HG03095 (cell line): ENCODE measurements around the gene PCDHA7.
"Not testable (repeated sequence)": the region's sequence is repeated elsewhere in the genome, so short reads cannot be mapped to it uniquely, and the experiment has no call there.

Experiments used
- ATAC-seq: cut with Tn5 transposase; IDR thresholded peaks from one replicate; pipeline ENCODE4 v1.9.1; 2021; ENCODE audit warnings: moderate library complexity; ENCODE audit not compliant: unreplicated experiment

PCDHA7 gene

GRCh38 chr5:140833993-140834392 is at the start of gene PCDHA7:
Gene PCDHA7 (plus strand): TSS chr5:140834269. CDS start chr5:140834384, 115 bp downstream.
- no peak for ATAC-seq

- ATAC-seq, result no peak
These were observed 48.0 kb upstream of the PCDHA7 start, which contains the start of gene PCDHA1 for GRCh38 chr5:140785905-140786686. Gene PCDHA1 (plus strand): TSS chr5:140786140.

- ATAC-seq, result not testable (repeated sequence)
These were observed 46.6 kb upstream of the PCDHA7 start for GRCh38 chr5:140787422-140787821.

DNA sequence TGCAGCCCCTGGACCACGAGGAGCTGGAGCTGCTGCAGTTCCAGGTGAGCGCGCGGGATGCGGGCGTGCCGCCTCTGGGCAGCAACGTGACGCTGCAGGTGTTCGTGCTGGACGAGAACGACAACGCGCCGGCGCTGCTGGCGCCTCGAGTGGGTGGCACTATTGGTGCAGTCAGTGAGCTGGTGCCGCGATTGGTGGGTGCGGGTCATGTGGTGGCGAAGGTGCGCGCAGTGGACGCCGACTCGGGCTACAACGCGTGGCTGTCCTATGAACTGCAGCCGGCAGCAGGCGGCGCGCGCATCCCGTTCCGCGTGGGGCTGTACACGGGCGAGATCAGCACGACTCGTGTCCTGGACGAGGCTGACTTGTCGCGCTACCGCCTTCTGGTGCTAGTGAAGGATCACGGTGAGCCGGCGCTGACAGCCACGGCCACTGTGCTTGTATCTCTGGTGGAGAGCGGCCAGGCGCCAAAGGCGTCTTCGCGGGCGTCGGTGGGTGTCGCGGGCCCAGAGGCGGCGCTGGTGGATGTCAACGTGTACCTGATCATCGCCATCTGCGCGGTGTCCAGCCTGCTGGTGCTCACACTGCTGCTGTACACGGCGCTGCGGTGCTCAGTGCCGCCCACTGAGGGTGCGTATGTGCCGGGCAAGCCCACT is 46.1 kb upstream of the PCDHA7 start:
- ATAC-seq, result not testable (repeated sequence)

- ATAC-seq, result no peak
These were observed 43.0 kb upstream of the PCDHA7 start for GRCh38 chr5:140791089-140791488.

- no peak for ATAC-seq
These were observed 39.3 kb upstream of the PCDHA7 start, which contains the start of gene PCDHA2 for GRCh38 chr5:140794595-140795258. Gene PCDHA2 (plus strand): TSS chr5:140794852.

GRCh38 chr5:140795259-140795641 is 38.8 kb upstream of the PCDHA7 start:
- no peak for ATAC-seq

- ATAC-seq, result not testable (repeated sequence)
These were observed 37.9 kb upstream of the PCDHA7 start for GRCh38 chr5:140796072-140796717.

DNA sequence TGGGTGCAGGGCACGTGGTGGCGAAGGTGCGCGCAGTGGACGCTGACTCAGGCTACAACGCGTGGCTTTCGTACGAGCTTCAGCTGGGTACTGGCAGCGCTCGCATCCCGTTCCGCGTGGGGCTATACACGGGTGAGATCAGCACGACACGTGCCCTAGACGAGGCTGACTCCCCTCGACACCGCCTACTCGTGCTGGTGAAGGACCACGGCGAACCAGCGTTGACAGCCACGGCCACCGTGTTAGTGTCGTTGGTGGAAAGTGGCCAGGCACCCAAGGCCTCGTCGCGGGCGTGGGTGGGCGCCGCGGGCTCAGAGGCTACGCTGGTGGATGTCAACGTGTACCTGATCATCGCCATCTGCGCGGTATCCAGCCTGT is 37.4 kb upstream of the PCDHA7 start:
- no peak for ATAC-seq

DNA sequence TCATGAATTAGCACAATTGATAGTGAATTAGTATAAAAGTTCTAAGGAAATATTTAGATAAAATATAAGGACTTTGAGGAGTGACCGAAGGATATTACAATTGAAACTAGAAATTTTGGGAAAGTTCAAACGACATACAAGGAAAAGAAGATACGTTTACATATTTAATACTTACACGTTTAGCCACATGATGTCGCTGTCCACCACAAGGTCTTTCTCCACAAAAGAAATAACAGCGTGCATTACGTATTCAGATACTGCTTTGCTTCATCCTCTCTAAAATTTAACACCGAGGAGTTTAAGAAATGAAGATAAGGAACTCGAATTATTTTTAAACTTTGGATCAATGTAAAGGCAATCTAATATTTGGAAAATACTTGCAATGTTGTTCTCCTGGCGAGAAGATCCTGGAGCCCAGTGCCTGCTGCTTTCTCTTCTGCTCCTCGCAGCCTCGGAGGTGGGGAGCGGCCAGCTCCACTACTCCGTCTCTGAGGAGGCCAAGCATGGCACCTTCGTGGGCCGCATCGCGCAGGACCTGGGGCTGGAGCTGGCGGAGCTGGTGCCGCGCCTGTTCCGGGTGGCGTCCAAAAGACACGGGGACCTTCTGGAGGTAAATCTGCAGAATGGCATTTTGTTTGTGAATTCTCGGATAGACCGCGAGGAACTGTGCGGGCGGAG is 33.1 kb upstream of the PCDHA7 start, which contains the start of gene PCDHA3:
TSS of gene PCDHA3 (plus strand) at position 242 of the 678 bp plus-strand sequence.
- ATAC-seq, result no peak

DNA sequence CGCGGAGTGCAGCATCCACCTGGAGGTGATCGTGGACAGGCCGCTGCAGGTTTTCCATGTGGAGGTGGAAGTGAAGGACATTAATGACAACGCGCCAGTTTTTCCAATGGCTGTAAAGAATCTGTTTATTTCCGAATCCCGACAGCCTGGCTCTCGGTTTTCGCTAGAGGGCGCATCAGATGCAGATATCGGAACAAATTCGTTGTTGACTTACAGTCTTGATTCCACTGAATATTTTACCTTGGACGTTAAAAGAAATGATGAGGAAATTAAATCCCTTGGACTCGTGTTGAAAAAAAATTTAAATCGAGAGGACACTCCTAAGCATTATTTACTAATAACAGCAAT is 32.6 kb upstream of the PCDHA7 start:
- no peak for ATAC-seq

- not testable (repeated sequence) for ATAC-seq
These were observed 31.7 kb upstream of the PCDHA7 start for GRCh38 chr5:140802381-140802780.

DNA sequence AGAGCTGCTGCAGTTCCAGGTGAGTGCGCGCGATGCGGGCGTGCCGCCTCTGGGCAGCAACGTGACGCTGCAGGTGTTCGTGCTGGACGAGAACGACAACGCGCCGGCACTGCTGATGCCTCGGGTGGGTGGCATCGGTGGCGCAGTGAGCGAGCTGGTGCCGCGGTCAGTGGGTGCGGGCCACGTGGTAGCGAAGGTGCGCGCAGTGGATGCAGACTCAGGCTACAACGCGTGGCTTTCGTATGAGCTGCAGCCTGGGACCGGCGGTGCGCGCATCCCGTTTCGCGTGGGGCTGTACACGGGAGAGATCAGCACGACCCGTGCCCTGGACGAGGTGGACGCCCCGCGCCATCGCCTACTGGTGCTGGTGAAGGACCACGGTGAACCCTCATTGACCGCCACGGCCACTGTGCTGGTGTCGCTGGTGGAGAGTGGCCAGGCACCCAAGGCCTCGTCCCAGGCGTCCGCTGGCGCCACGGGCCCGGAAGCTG is 31.2 kb upstream of the PCDHA7 start:
- ATAC-seq, result no peak

GRCh38 chr5:140806834-140807775 is 27.0 kb upstream of the PCDHA7 start, which contains the start of gene PCDHA4:
Gene PCDHA4 (plus strand): TSS chr5:140807068.
- ATAC-seq, result no peak

DNA sequence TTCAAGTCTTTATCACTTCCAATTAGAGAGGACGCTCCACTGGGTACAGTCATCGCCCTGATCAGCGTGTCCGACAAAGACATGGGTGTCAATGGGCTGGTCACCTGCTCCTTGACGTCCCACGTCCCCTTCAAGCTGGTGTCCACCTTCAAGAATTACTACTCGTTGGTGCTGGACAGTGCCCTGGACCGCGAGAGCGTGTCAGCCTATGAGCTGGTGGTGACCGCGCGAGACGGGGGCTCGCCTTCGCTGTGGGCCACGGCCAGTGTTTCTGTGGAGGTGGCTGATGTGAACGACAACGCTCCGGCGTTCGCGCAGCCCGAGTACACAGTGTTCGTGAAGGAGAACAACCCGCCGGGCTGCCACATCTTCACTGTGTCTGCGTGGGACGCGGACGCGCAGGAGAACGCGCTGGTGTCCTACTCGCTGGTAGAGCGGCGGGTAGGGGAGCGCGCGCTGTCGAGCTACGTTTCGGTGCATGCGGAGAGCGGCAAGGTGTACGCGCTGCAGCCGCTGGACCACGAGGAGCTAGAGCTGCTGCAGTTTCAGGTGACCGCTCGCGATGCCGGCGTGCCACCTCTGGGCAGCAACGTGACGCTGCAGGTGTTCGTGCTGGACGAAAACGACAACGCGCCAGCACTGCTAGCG is 25.7 kb upstream of the PCDHA7 start:
- ATAC-seq, result not testable (repeated sequence)

DNA sequence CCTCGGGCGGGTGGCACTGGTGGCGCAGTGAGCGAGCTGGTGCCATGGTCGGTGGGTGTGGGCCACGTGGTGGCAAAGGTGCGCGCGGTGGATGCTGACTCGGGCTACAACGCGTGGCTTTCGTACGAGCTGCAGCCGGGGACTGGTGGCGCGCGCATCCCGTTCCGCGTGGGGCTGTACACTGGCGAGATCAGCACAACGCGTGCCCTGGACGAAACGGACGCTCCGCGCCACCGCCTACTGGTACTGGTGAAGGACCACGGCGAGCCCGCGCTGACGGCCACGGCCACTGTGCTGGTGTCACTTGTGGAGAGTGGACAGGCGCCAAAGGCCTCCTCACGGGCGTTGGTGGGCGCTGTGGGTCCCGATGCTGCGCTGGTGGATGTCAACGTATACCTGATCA is 25.2 kb upstream of the PCDHA7 start:
- ATAC-seq, result no peak

DNA sequence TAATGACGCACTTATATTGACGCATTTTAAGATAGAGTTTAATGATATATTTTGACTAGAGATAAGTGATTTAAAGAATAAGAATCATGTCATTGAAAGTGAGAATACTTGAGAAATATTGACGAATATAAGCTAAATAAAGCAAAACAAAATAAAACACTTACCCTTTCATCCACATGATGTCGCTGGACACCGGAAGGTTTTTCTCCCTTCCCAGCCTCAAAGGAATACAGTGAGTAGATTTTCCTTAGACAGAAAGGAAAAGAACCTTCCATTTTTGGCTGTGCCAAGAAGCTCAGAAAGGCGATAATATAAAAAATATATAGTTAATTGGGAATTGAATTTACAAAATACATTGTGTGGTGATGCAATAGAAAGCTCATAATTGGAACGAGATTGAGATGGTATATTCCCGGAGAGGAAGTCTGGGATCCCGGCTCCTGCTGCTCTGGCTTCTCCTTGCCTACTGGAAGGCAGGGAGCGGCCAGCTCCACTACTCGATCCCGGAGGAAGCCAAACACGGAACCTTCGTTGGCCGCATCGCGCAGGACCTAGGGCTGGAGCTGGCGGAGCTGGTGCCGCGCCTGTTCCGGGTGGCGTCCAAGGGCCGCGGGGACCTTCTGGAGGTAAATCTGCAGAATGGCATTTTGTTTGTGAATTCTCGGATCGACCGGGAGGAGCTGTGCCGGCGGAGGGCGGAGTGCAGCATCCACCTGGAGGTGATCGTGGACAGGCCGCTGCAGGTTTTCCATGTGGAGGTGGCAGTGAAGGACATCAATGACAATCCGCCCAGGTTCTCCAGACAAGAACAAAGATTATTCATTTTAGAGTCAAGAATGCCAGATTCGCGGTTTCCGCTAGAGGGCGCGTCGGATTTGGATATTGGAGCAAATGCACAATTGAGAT is 12.4 kb upstream of the PCDHA7 start, which contains the start of gene PCDHA5:
TSS of gene PCDHA5 (plus strand) at position 239 of the 906 bp plus-strand sequence.
- no peak for ATAC-seq

DNA sequence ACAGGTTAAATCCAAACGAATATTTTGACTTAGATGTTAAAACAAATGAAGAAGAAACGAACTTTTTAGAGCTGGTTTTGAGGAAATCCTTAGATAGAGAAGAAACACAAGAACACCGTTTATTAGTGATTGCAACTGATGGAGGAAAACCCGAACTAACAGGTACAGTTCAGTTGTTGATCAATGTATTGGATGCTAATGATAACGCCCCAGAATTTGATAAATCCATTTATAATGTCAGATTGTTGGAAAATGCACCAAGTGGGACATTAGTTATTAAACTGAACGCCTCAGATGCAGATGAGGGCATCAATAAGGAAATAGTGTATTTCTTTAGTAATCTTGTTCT is 11.8 kb upstream of the PCDHA7 start:
- no peak for ATAC-seq
